ENCODE results near the gene REC114.
"Not testable (repeated sequence)": the region's sequence is repeated elsewhere in the genome, so short reads cannot be mapped to it uniquely, and the experiment has no call there.

Gene REC114

GRCh38 chr15:73538563-73539211 lies 95.7 kb downstream of the REC114 start:
- no peak for DNase-seq

GRCh38 chr15:73539212-73540128 lies 96.5 kb downstream of the REC114 start:
- DNase-seq, result no peak

- DNase-seq, result no peak
These were observed 97.2 kb downstream of the REC114 start for GRCh38 chr15:73540161-73540560.

- no peak for DNase-seq
These were observed 98.5 kb downstream of the REC114 start for GRCh38 chr15:73541479-73541878.

GRCh38 chr15:73548925-73549324 lies 106.0 kb downstream of the REC114 start:
- not testable (repeated sequence) for DNase-seq

- no peak for DNase-seq
These were observed 107.2 kb downstream of the REC114 start for GRCh38 chr15:73550190-73550589.

- DNase-seq, result no peak
These were observed 112.1 kb downstream of the REC114 start for GRCh38 chr15:73555080-73555479.

- DNase-seq, result no peak
These were observed 115.6 kb downstream of the REC114 start for GRCh38 chr15:73558529-73558928.

- peak; percentile 52 for DNase-seq
These were observed 117.6 kb downstream of the REC114 start for GRCh38 chr15:73560501-73561117.

GRCh38 chr15:73564255-73564654 lies 121.3 kb downstream of the REC114 start:
- no peak for DNase-seq

GRCh38 chr15:73567020-73567419 lies 124.1 kb downstream of the REC114 start:
- DNase-seq, result no peak

GRCh38 chr15:73568564-73569280 lies 125.8 kb downstream of the REC114 start:
- no peak for DNase-seq

GRCh38 chr15:73569361-73569760 lies 126.4 kb downstream of the REC114 start:
- no peak for DNase-seq

GRCh38 chr15:73570355-73571032 lies 127.5 kb downstream of the REC114 start:
- no peak for DNase-seq

- peak; percentile 75 for DNase-seq
These were observed 128.4 kb downstream of the REC114 start for GRCh38 chr15:73571346-73571745.

- DNase-seq, result no peak
These were observed 129.3 kb downstream of the REC114 start for GRCh38 chr15:73572296-73572695.

GRCh38 chr15:73573037-73573436 lies 130.1 kb downstream of the REC114 start:
- no peak for DNase-seq

GRCh38 chr15:73573572-73573971 lies 130.6 kb downstream of the REC114 start:
- DNase-seq, result no peak

- peak; percentile 62 for DNase-seq
These were observed 132.8 kb downstream of the REC114 start for GRCh38 chr15:73575636-73576247.

- not testable (repeated sequence) for DNase-seq
These were observed 134.6 kb downstream of the REC114 start for GRCh38 chr15:73577593-73577992.

- no peak for DNase-seq
These were observed 135.1 kb downstream of the REC114 start for GRCh38 chr15:73578026-73578425.

- no peak for DNase-seq
These were observed 140.0 kb downstream of the REC114 start for GRCh38 chr15:73582851-73583379.

Measured in DMS79 treated with DMSO at 0.1 percent for 48 hours (cell line).